ENCODE results near the gene SFTPB.

- TF ChIP-seq CTCF (IDR thresholded peaks at IDR 0.05 in 4 of 5, conservative IDR thresholded peaks at IDR 0.05 in 1 of 5) (no peak), POLR2A (IDR thresholded peaks at IDR 0.05) (no peak)
Observed at GRCh38 chr2:85647823-85648526, 20.0 kb downstream of the SFTPB start.
